NCI-H345 (cell line): ENCODE results near the gene ZFTA.
A peak's percentile ranks its signal among the peaks of the same experiment; 100 is the strongest.
"Not testable (repeated sequence)": the region's sequence is repeated elsewhere in the genome, so short reads cannot be mapped to it uniquely, and the experiment has no call there.

ENCODE experiments used
- DNase-seq: peaks from one replicate; lab custom pipeline; 2025; lab: John Stamatoyannopoulos, UW

ZFTA gene

DNA sequence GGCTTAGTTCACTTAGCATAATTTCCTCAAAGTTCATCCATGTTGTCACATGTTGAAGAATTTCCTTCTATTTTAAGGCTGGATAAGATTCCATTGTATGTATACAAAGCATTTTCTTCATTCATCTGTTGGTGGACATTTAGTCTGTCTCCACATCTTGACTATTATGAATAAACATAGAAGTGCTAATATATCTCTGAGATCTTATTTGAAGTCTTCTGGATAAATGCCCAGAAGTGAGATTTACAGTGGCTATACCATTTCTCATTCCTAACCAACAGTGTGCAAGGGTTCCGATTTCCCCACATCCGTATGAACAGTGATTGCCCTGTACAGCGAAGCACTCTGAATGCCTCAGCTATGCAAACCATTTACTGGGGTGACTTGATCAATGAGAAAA is 6.6 kb upstream of the ZFTA start:
- no peak for DNase-seq

DNA sequence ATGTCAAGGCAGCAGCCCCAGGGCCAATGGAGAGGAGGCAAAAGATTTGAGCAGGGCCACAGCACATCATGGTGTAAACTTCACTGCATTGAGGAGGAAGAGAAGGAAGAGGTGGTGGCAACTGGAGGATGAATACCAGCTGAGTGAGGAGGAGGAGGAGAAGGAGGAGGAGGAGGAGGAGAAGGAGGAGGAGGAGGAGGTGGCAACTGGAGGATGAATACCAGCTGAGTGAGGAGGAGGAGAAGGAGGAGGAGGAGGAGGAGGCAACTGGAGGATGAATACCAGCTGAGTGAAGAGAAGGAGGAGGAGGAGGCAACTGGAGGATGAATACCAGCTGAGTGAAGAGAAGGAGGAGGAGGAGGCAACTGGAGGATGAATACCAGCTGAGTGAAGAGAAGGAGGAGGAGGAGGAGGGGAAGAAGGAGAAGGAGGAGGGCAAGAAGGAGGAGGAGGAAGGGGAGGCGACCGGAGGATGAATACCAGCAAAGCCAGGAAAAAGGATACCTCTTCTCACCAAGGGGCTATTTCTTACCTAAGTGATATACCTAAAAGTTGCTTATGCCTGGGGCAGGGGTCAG is 3.3 kb upstream of the ZFTA start:
- DNase-seq = not testable (repeated sequence)

DNA sequence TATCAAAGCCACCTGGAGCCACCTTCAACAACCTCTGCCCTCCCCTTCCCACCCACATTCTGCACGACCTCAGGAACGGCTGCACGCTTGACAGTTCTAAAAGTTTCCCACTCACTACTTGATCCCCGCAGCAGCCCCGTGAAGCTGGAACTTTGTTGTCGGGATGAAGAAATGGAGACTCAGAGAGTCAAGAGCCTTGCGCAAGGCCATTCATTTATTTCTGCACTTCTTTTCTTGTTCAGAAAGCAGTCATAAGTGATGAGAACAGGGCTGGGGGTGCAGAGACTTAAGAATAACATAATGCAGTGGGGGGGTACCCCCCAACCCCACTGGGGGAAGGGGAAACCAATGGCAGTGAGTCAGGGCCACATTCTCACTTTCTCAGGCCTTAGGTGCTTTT is 2.2 kb upstream of the ZFTA start:
- no peak for DNase-seq

- peak; percentile 52 for DNase-seq
Observed at GRCh38 chr11:63769714-63770455, 1.3 kb upstream of the ZFTA start.

GRCh38 chr11:63769042-63769713 is 603 bp upstream of the ZFTA start:
- DNase-seq = peak; percentile 54

- DNase-seq = peak; percentile 84
Observed at GRCh38 chr11:63767565-63768236, 874 bp downstream of the ZFTA start.

DNA sequence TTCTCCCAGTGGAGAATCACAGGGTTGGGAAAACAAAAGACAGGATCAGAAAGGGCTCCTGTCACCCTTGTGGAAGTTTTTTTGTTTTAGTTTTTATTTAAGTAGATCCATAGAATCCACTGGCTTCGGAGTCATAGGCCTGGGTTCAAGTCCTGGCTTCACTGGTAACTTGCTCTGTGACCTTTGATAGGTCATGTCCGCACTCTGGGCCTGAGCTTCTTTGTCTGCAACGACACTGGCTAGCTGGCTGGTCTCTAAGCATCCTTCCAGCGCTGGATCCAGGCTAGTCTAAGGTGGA is 1.4 kb downstream of the ZFTA start:
- no peak for DNase-seq

- DNase-seq = no peak
Observed at GRCh38 chr11:63766531-63767235, 1.9 kb downstream of the ZFTA start.

DNA sequence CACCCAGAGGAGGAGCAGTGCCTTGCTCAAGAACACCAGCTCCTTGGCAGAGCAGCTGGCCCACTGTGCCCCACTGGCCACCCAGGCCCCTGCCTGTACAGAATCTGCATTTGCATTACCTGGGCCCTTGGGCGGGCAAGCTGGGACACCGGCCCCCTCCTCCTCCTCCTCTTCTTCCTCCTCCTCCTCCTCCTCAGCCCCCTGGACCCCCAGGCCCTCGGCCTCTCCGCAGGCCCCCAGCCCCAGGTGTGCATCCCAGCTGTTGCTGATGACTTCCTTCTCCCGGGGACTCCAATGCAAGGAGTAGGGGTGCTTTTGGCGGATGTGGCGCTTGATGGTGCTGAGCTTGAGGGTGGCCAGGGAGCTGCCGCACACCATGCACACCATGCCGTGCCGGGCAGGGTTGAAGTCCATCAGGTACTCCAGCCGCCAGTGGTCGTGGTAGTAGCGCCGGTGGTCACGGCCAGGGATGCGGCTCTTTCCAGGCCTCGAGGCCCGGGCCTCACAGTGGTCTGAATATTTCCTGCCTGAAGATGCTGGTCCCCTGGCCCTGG is 2.8 kb downstream of the ZFTA start:
- DNase-seq = no peak

DNA sequence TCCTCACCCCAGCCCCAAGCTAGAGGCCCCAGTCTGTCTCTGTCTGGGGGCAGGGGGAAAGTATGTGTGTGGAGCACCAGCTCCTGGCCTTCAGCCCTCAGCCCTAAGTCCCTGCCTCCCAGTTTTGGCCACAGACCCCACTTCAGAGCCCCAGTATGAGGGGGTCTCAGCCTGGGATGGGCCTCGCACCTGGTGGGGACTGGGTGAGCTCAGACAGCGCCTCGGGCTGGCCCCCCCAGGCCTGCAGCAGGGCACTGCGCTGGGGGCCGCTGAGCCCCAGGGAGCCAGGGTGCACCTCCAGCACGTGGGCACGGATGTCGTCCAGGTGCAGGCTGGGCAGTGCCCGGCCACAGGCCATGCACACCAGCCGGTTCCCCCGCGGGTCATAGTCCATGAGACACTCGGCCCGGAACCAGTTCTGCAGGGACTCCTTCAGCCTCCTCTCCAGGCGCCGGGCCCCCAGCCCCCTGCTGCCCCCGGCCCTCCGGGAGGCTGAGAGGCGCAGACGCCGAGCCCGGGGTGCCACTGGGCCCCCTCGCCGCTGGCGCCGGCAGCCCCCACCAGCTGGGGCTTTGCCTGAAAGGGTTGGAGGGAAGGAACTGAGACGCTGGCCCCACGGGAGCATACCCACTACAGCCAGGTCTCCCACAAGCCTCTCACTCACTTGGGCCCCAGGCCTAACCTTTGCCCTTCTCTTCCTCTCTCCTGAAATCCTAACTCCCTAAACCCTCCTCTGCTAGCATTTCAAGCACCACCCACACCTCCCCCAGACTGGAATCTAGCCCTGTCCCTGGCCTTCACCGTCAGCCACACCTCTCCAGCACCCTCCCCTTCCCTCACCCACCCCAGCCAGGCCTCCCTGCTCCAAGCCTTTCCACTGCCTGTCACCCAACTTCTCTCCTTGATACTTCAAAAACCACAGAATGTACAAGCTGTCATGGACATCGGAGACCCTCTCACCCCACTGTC is 3.6 kb downstream of the ZFTA start:
- no peak for DNase-seq

DNA sequence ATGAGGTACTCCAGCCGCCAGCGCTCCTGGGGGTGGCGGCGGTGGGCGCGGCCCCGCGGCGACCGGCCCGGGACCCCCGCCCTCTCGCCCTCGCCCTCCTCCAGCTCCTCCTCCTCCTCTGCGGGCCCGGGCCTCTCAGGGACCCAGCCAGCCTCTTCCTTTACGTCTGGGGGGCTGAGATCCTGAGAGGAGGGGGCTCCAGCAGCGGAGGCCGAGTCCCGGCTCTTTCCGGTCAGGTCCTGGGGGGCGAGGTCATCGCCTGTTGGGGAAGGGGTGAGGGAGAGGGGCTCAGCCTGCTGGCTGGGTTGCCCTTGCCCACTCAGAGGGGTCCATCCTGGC is 4.3 kb downstream of the ZFTA start:
- DNase-seq = no peak

DNA sequence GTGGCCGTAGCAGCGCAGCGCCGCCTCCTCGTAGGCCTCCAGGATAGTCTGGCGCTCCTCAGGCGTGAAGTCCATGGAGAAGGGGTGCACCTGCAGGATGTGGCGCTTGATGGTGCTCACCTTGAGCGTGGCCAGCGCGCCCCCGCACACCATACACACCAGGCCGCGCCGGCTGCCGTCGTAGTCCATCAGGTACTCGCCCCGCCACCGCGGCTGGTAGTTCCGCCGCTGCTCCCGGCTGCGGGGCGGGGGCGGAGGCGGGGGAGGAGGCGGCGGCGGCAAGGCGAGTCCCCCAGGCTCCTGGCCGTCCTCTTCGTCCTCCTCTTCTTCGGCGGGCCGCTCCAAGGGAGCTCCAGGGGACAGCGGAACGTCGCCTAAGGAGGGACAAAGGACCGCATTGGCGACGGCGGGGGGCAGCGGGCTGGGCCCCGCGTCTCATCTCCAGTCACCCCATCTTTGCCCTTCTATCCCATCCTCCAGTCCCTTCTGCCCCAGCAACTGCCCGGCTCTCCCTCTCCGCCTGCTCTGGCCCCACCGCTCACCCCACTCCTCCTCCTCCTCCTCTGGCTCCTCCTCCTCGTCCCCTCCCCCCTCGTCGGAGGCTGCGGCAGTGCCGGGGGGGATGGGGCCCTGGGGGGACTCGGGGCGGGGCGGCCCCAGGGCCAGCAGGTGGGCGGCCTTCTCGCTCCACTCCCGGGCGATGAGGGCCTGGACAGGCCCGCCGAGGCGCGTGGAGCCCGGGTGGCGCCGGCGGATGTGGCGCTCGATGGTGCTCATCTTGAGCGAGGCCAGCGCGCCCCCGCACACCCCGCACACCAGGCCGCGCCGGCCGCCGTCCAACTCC is 4.9 kb downstream of the ZFTA start:
- no peak for DNase-seq

DNA sequence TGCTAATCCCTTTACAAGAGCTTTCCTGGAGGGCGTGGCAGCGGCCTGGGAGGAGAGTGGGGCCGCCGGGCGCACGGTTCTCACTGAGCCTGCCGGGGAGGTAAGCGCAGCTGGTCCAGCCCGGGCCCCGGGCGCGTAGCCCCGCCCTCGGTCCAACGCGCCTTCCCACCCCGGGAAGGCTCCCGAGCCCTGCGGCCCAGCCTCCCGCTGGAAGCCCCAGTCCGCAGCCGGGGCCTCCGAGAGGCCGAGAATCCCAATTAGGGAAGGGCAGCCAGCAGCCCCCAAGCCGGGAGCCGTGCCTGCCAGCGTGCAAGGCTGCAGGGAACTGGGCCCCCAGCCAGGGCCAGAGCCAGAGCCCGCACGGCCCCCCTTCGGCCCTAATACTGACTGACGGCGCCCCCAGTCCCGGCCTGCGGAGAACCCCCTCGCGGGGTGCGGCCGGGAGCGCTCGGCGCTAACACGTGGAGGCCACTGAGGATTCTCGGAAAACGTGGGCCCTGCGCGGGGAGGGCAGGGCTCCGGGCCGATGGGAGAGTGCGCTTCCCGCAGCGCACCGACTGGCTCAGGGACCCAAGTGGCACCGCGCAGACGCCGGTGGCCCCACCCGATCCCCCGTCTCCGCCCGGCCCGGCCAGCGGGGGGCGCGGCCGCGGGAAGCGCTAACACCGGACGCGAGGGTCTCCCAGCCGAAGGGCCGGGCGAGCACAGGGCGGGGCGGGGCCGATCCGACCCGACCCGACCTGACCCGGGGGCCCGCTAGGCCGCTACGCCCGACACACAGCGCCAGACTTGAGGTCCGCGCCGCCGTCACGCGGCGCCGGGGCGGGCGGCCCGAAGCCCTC is 5.7 kb downstream of the ZFTA start:
- no peak for DNase-seq

- no peak for DNase-seq
Observed at GRCh38 chr11:63761931-63762653, 6.5 kb downstream of the ZFTA start.

GRCh38 chr11:63761188-63761587 is 7.4 kb downstream of the ZFTA start:
- peak; percentile 69 for DNase-seq

DNA sequence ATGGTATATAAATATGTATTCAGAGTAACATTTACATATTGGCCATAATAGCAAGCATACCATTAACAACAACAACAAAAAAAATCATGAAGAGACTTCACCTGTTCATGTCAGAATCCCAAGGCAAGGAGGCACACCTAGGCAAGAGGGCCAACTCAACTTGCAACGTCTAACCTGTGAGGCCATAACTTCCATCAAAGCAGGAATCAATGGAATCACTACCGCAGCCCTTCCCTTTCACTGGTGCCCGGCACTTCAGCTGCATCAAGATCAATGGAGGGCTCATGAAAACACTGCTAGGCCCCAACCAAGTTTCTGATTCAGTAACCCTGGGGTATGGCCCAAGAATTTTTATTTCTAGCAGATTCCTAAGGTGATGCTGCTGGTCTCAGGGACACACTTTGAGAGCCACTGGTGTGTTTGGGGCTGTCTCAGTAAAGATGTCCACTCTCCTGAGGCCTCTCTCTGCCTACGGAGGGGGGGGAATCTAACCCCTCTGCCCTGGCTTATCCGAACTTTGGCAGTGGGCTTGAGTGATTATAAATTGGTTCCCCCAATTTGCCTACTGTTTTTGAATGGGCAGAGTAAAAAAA is 8.0 kb downstream of the ZFTA start:
- no peak for DNase-seq

DNA sequence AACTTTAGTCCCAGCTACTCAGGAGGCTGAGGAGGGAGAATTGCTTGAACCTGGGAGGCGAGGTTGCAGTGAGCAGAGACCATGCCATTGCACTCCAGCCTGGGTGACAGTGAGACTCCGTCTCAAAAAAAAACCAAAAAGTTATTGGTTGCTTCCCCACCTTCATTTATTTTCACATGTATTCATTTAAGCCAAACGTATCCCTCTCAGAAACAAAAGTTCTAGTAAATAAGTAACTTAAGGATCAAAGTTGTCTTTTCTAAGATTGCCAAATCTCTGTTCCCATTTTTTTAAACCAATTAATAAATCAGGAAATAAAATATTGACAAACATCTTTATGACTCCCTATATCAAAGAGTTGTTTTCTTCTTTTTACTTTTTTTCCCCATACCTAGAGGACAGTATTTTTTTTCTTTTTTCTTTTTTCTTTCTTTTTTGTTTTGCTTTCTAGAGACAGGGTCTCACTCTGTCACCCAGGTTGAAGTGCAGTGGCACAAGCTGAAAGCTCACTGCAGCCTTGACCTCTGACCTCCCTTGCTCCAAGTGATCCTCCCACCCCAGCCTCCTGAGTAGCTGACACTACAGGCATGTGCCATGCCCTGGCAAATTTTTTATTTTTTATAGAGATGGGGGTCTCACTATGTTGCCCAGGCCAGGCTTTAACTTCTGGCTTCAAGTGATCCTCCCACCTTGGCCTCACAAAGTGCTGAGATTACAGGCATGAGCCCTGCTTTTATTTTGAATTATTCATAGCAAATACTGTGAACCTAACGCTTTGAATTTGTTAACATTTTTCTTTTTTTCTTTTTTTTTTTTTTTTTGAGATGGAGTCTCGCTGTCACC is 11.4 kb downstream of the ZFTA start:
- DNase-seq = no peak
